HEK293T (cell line): Measurements from ENCODE around the gene KRT7.

Experiments
- ARNT ChIP-seq: fragments of 450-650 bp; IDR thresholded peaks from 2 replicates; pipeline ENCODE4 v1.6.1; 2017; ENCODE audit warnings: mild to moderate bottlenecking
- BHLHE40 ChIP-seq: fragments of 450-650 bp; IDR thresholded peaks from 2 replicates; pipeline ENCODE4 v1.6.1; 2016; ENCODE audit warnings: mild to moderate bottlenecking, moderate library complexity, borderline replicate concordance
- ELF4 ChIP-seq: fragments of 450-650 bp; IDR thresholded peaks from 2 replicates; pipeline ENCODE4 v1.6.1; 2017; ENCODE audit warnings: antibody characterized with exemption
- FOXA1 ChIP-seq: fragments of 450-650 bp; IDR thresholded peaks from 2 replicates; pipeline ENCODE4 v1.6.1; 2016; ENCODE audit warnings: mild to moderate bottlenecking
- FOXK2 ChIP-seq: fragments of 450-650 bp; IDR thresholded peaks from 2 replicates; pipeline ENCODE4 v1.6.1; 2016; ENCODE audit warnings: mild to moderate bottlenecking
- HDGF ChIP-seq: fragments of 450-650 bp; IDR thresholded peaks from 2 replicates; pipeline ENCODE4 v1.6.1; 2017; ENCODE audit warnings: antibody characterized with exemption, borderline replicate concordance
- L3MBTL2 ChIP-seq: fragments of 450-650 bp; conservative IDR thresholded peaks from 2 replicates; pipeline ENCODE4 v1.6.1; 2016; ENCODE audit warnings: mild to moderate bottlenecking
- PKNOX1 ChIP-seq: fragments of 450-650 bp; IDR thresholded peaks from 2 replicates; pipeline ENCODE4 v1.6.1; 2016
- SP1 ChIP-seq: fragments of 450-650 bp; IDR thresholded peaks from 2 replicates; pipeline ENCODE4 v1.6.1; 2017
- SUZ12 ChIP-seq: fragments of 450-650 bp; IDR thresholded peaks from 2 replicates; pipeline ENCODE4 v1.6.1; 2016; ENCODE audit warnings: mild to moderate bottlenecking
- TARDBP ChIP-seq: fragments of 450-650 bp; IDR thresholded peaks from 2 replicates; pipeline ENCODE4 v1.6.1; 2016
- ZNF384 ChIP-seq: fragments of 450-650 bp; IDR thresholded peaks from 2 replicates; pipeline ENCODE4 v1.6.1; 2016

- TF ChIP-seq ARNT: no peak
- no peak for TF ChIP-seq L3MBTL2
- TF ChIP-seq FOXA1: no peak
- TF ChIP-seq BHLHE40: no peak
- TF ChIP-seq SP1: no peak
- no peak for TF ChIP-seq FOXK2
- no peak for TF ChIP-seq ELF4
- TF ChIP-seq HDGF: no peak
- TF ChIP-seq ZNF384: no peak
- TF ChIP-seq SUZ12: no peak
- no peak for TF ChIP-seq TARDBP
- no peak for TF ChIP-seq PKNOX1
Observed at GRCh38 chr12:52183971-52184370, 49.1 kb upstream of the KRT7 start.
